Measurements from ENCODE around the gene COL7A1. TPM values are rescaled to one million over a fixed set of nuclear protein-coding genes. Genes with fewer than 3 reads are reported as not detected.

COL7A1 gene
- polyA plus RNA-seq, 3 donors, result 0.37 to 1.9 TPM; not detected in 1

GRCh38 chr3:48567090-48567489 is 28.0 kb downstream of the COL7A1 start:
- H3K36me3 ChIP-seq (replicated peaks in 1 of 2; ENCODE audit: control insufficient read depth in 1 of 2, insufficient read depth in 2 of 2, low read length in 2 of 2), result no peaks in the 10 kb centered on the region
- no peak overlapping the region for H3K4me3 ChIP-seq (replicated peaks in 1 of 3; ENCODE audit: low read depth in 2 of 3, low read length in 3 of 3)
- no peaks in the 10 kb centered on the region for H3K9me3 ChIP-seq (replicated peaks in 1 of 2; ENCODE audit: control insufficient read depth in 1 of 2, insufficient read depth in 1 of 2, low read length in 2 of 2)
- Mint-ChIP-seq H3K27me3 (ENCODE audit: low read depth in 3 of 3) (peaks cover 6 to 10% (median 6%) of the 10 kb centered on the region in 3 donors), H3K9me3 (no peaks in the 10 kb centered on the region), H3K36me3 (peaks cover 0 to 2% of the 10 kb centered on the region in 2 donors), H3K4me1 (peaks cover 44% of the 10 kb centered on the region), H3K27ac (peak overlapping the region in 2 of 7 donors; percentile 53 to 65), H3K4me3 (no peak overlapping the region)
- no peak overlapping the region for H3K9ac ChIP-seq (ENCODE audit: insufficient read depth, low read length, poor library complexity, severe bottlenecking)
- no peaks in the 10 kb centered on the region for H3K27me3 ChIP-seq (ENCODE audit: control insufficient read depth in 2 of 2, insufficient read depth in 2 of 2, low read length in 2 of 2)
- no peaks in the 10 kb centered on the region for H4K20me1 ChIP-seq (ENCODE audit: insufficient read depth, low read length)
- H3K4me1 ChIP-seq (ENCODE audit: control insufficient read depth in 1 of 2, insufficient read depth in 2 of 2, low read length in 2 of 2), result peaks cover 45 to 48% of the 10 kb centered on the region in 2 donors
- no peak for TF ChIP-seq CTCF (IDR thresholded peaks at IDR 0.05)
- intact Hi-C loops (cut with micrococcal nuclease), result no loop called here
- H3K79me2 ChIP-seq (ENCODE audit: insufficient read depth, low read length), result no peaks in the 10 kb centered on the region
- no peak overlapping the region for H3K4me2 ChIP-seq (replicated peaks; ENCODE audit: extremely low read depth, low read length, poor library complexity, severe bottlenecking)
- DNase-seq, result no peak
- H3K27ac ChIP-seq (ENCODE audit: low read depth in 1 of 2, low read length in 2 of 2), result no peak overlapping the region
- H2AFZ ChIP-seq (ENCODE audit: insufficient read depth, low read depth, low read length, poor library complexity, severe bottlenecking), result no peak overlapping the region
- WGBS (ENCODE audit: insufficient coverage), result 100% methylated on average over 5 of the region's 5 CpGs

- no peaks in the 10 kb centered on the region for H3K79me2 ChIP-seq (ENCODE audit: insufficient read depth, low read length)
- peak overlapping the region; percentile 23 for H3K4me2 ChIP-seq (replicated peaks; ENCODE audit: extremely low read depth, low read length, poor library complexity, severe bottlenecking)
- Mint-ChIP-seq H3K36me3 (peaks cover 0 to 2% of the 10 kb centered on the region in 2 donors), H3K4me1 (peaks cover 50% of the 10 kb centered on the region), H3K27ac (peak overlapping the region in 3 of 7 donors; percentile 32 to 94 (median 74)), H3K4me3 (no peak overlapping the region), H3K9me3 (no peaks in the 10 kb centered on the region), H3K27me3 (ENCODE audit: low read depth in 3 of 3) (peaks cover 3 to 9% (median 5%) of the 10 kb centered on the region in 3 donors)
- no peaks in the 10 kb centered on the region for H3K27me3 ChIP-seq (ENCODE audit: control insufficient read depth in 2 of 2, insufficient read depth in 2 of 2, low read length in 2 of 2)
- H3K27ac ChIP-seq (ENCODE audit: low read depth in 1 of 2, low read length in 2 of 2), result peak overlapping the region in 1 of 2 donors; percentile 78
- H2AFZ ChIP-seq (ENCODE audit: insufficient read depth, low read depth, low read length, poor library complexity, severe bottlenecking), result no peak overlapping the region
- H4K20me1 ChIP-seq (ENCODE audit: insufficient read depth, low read length), result no peaks in the 10 kb centered on the region
- no peaks in the 10 kb centered on the region for H3K36me3 ChIP-seq (replicated peaks in 1 of 2; ENCODE audit: control insufficient read depth in 1 of 2, insufficient read depth in 2 of 2, low read length in 2 of 2)
- H3K9me3 ChIP-seq (replicated peaks in 1 of 2; ENCODE audit: control insufficient read depth in 1 of 2, insufficient read depth in 1 of 2, low read length in 2 of 2), result no peaks in the 10 kb centered on the region
- intact Hi-C loops (cut with micrococcal nuclease), result no loop called here
- H3K4me3 ChIP-seq (replicated peaks in 1 of 3; ENCODE audit: low read depth in 2 of 3, low read length in 3 of 3), result no peak overlapping the region
- peak overlapping the region; percentile 15 for H3K9ac ChIP-seq (ENCODE audit: insufficient read depth, low read length, poor library complexity, severe bottlenecking)
- TF ChIP-seq CTCF (IDR thresholded peaks at IDR 0.05), result no peak
- no peak for DNase-seq
- WGBS (ENCODE audit: insufficient coverage), result 76% methylated on average over 6 of the region's 9 CpGs
- H3K4me1 ChIP-seq (ENCODE audit: control insufficient read depth in 1 of 2, insufficient read depth in 2 of 2, low read length in 2 of 2), result peaks cover 52 to 55% of the 10 kb centered on the region in 2 donors
Observed at GRCh38 chr3:48566401-48566760, 28.7 kb downstream of the COL7A1 start.

Measured in CD14-positive monocyte (primary cell).